Sigmoid colon (tissue), 7 donors: ENCODE data around the gene ATP13A2. TPM values are rescaled to one million over a fixed set of nuclear protein-coding genes. Genes with fewer than 3 reads are reported as not detected.

ENCODE experiments used
- DNase-seq: peaks from one replicate; pipeline ENCODE4 v3.0.0-alpha.2; 2019
- H3K27ac ChIP-seq, 4 donors: fragments of 200-600 bp; sonication (generic); one replicate each; pipeline ENCODE4 v1.5.1; 2016 to 2019; ENCODE audit warnings: mild to moderate bottlenecking in 1 of 4
- H3K27me3 ChIP-seq, 3 donors: fragments of 200-600 bp; sonication (generic); one replicate each; pipeline ENCODE4 v1.5.1; 2019; ENCODE audit warnings: mild to moderate bottlenecking in 1 of 3
- H3K36me3 ChIP-seq, 4 donors: fragments of 200-600 bp; sonication (generic); one replicate each; pipeline ENCODE4 v1.5.1; 2016 to 2019
- H3K4me1 ChIP-seq, 4 donors: fragments of 200-600 bp; sonication (generic); one replicate each; pipeline ENCODE4 v1.5.1; 2017 to 2019
- H3K4me3 ChIP-seq, 4 donors: fragments of 200-600 bp; sonication (generic); one replicate each; pipeline ENCODE4 v1.5.1; 2017 to 2019; ENCODE audit warnings: mild to moderate bottlenecking in 2 of 4, moderate library complexity in 1 of 4
- H3K9me3 ChIP-seq, 4 donors: fragments of 200-600 bp in 3 of 4; sonication (generic) in 3 of 4; one replicate each; pipeline versions ENCODE4 v1.5.1 to v1.6.1; 2013 to 2019
- EP300 ChIP-seq, 4 donors: sonication (generic); formaldehyde crosslinking; IDR thresholded peaks; one replicate each; pipeline ENCODE4 v1.6.1; 2017; ENCODE audit warnings: antibody characterized with exemption in 4 of 4
- POLR2A ChIP-seq, 2 donors: fragments of 450-650 bp; IDR thresholded peaks; one replicate each; pipeline ENCODE4 v1.6.1; 2016; ENCODE audit warnings: antibody characterized with exemption in 2 of 2, mild to moderate bottlenecking in 2 of 2, moderate library complexity in 2 of 2
- POLR2AphosphoS5 ChIP-seq, 4 donors: sonication (generic); formaldehyde crosslinking; IDR thresholded peaks; one replicate each; pipeline ENCODE4 v1.6.1; 2017; ENCODE audit warnings: antibody characterized with exemption in 4 of 4
- WGBS, 2 donors: extraction: QIAGEN DNeasy Blood & Tissue Kit; methylation state at CpG; one replicate each; pipeline ENCODE4 v1.1.7; 2013; 5-methylcytosine and 5-hydroxymethylcytosine counted together
- intact Hi-C: fragments of 100-400 bp; cut with DNase I; formaldehyde crosslinking; loops from one replicate; pipeline ENCODE4 v1.15.1; 2023
- polyA plus RNA-seq, 3 donors: library from polyadenylated mRNA; stranded (reverse); fragments of 200-250 nt; gene quantifications; one replicate each; pipeline ENCODE4 v1.2.3, GENCODE V29; 2013
- total RNA-seq, 4 donors: library from RNA; depleted of rRNA; stranded (reverse); fragments of >200 nt; gene quantifications; one replicate each; pipeline ENCODE4 v1.1.0, GENCODE V29; 2016
- TF ChIP-seq, protein P1 (sequence below), 4 experiments: fragments of 450-650 bp in 3 of 4; fragments of 200-600 bp in 1 of 4; IDR thresholded peaks; one replicate each; pipeline ENCODE4 v1.5.1; 2016 to 2019; ENCODE audit warnings: antibody characterized with exemption in 4 of 4, mild to moderate bottlenecking in 3 of 4, moderate library complexity in 2 of 4
- donor health status: healthy with polysubstance abuse.
- donor health status: Bipolar disorder and iron deficiency.
- donor health status: healthy.

Gene ATP13A2
- total and polyA plus RNA-seq, 7 donors, result 6.6 to 47.2 (median 15.6) TPM

DNA sequence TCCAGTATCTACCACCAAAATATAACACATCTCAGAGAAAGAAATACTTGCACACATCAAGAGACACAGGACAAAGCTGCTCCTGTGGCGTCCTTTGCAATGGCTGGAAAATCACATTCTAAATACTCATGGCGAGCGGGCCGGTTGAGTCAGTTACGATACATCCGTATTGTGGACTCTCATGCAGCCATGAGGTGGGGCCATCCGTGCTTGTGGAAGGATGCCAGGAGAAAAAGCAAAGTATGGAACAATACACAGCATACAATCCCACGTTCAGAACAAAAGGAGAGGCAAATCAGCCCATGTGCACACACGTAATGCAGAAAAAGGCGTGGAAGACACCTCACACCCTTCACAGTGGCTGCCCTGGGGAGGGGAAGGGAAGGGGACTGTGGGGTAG, 13.1 kb downstream of the ATP13A2 start:
- Histone ChIP-seq H3K4me1 (no peaks in the 10 kb centered on the region), H3K4me3 (no peak overlapping the region), H3K9me3 (no peaks in the 10 kb centered on the region), H3K27ac (no peak overlapping the region), H3K27me3 (no peaks in the 10 kb centered on the region), H3K36me3 (peaks cover 7 to 74% (median 22%) of the 10 kb centered on the region in 4 donors)
- 76 to 83% methylated on average over 10 of the region's 10 CpGs for WGBS, 2 donors
- DNase-seq, result no peak
- intact Hi-C loops, result no loop called here
- TF ChIP-seq EP300 (IDR thresholded peaks at IDR 0.05), result no peak
- TF ChIP-seq POLR2AphosphoS5 (IDR thresholded peaks at IDR 0.05), result no peak
- TF ChIP-seq, protein P1, sequence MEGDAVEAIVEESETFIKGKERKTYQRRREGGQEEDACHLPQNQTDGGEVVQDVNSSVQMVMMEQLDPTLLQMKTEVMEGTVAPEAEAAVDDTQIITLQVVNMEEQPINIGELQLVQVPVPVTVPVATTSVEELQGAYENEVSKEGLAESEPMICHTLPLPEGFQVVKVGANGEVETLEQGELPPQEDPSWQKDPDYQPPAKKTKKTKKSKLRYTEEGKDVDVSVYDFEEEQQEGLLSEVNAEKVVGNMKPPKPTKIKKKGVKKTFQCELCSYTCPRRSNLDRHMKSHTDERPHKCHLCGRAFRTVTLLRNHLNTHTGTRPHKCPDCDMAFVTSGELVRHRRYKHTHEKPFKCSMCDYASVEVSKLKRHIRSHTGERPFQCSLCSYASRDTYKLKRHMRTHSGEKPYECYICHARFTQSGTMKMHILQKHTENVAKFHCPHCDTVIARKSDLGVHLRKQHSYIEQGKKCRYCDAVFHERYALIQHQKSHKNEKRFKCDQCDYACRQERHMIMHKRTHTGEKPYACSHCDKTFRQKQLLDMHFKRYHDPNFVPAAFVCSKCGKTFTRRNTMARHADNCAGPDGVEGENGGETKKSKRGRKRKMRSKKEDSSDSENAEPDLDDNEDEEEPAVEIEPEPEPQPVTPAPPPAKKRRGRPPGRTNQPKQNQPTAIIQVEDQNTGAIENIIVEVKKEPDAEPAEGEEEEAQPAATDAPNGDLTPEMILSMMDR (IDR thresholded peaks at IDR 0.05), result no peak
- no peak for TF ChIP-seq POLR2A (IDR thresholded peaks at IDR 0.05)

DNA sequence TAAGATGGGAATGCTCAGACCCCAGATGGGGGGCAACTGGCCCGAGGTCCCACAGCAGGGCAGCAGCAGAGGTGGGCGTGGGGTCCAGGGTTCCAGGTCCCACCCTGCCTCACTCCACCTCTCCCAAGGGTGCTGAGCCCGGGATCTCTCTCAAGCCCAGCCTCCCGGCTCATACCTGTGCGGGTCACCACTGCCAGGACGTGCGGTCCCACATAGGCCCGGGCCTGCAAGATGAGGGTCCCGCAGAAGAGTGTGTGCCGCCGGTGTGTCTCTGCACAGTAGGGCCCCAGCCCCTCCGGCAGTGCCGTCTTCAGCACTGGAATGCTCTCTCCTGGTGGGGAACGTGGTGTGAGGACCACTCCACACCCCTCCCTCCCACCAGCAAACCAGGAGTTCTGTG, 14.9 kb downstream of the ATP13A2 start:
- DNase-seq, result no peak
- Histone ChIP-seq H3K27ac (no peak overlapping the region), H3K4me3 (no peak overlapping the region), H3K27me3 (no peaks in the 10 kb centered on the region), H3K9me3 (no peaks in the 10 kb centered on the region), H3K36me3 (peaks cover 7 to 70% (median 13%) of the 10 kb centered on the region in 4 donors), H3K4me1 (no peaks in the 10 kb centered on the region)
- intact Hi-C loops, result no loop called here
- 94 to 97% methylated on average over 14 of the region's 14 CpGs for WGBS, 2 donors
- TF ChIP-seq POLR2A (IDR thresholded peaks at IDR 0.05) (no peak), EP300 (IDR thresholded peaks at IDR 0.05) (no peak), POLR2AphosphoS5 (IDR thresholded peaks at IDR 0.05) (no peak)
- TF ChIP-seq, protein P1 (IDR thresholded peaks at IDR 0.05), result no peak

DNA sequence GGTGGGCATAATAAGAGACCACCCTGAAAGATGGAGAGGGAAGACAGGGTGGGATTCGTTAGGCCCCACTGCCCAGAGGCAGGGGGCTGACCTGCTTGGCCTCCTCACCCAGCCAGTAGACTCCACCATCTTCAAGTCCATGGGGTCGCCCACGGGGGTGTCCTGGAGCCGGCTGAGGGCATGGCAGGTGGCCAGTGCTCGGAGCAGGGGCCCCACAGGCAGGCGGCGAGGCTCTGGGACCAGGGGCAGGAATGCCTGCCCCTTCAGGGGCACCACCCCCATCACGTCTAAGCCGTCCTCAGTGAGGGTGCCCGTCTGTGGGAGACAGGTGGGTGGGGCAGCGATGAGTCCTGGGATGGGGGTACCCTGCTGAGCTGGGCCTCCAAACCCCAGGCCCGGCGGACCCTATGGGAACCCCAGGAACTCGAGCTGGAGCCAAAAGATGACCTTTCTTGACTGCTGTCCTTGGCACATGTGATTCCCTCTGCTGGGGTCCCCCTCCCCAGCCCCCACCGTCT, 18.1 kb downstream of the ATP13A2 start:
- WGBS, 2 donors, result 92% methylated on average over 15 of the region's 15 CpGs
- Histone ChIP-seq H3K9me3 (no peaks in the 10 kb centered on the region), H3K27ac (no peak overlapping the region), H3K36me3 (peaks cover under 1 to 68% (median 5%) of the 10 kb centered on the region in 4 donors), H3K4me1 (no peaks in the 10 kb centered on the region), H3K27me3 (no peaks in the 10 kb centered on the region), H3K4me3 (no peak overlapping the region)
- TF ChIP-seq POLR2A (IDR thresholded peaks at IDR 0.05) (no peak), POLR2AphosphoS5 (IDR thresholded peaks at IDR 0.05) (no peak), EP300 (IDR thresholded peaks at IDR 0.05) (no peak)
- TF ChIP-seq, protein P1 (IDR thresholded peaks at IDR 0.05), result no peak
- intact Hi-C loops, result no loop called here
- no peak for DNase-seq

DNA sequence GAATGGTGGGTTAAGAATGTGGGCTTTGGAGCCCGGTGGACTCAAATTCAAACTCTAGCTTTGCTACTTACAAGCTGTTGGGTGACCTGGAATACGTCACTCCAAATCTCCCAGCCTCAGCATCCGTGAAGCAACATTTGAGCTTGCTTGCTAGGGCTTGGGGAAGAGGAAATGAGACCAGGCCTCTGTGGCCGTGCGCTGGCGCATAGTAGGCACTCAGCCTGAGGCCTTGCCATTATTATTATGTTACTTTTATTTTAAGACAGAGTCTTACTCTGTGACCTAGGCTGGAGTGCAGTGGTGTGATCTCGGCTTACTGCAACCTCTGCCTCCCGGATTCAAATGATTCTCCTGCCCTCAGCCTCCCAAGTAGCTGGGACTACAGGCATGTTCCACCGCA, 19.1 kb downstream of the ATP13A2 start:
- Histone ChIP-seq H3K27me3 (no peaks in the 10 kb centered on the region), H3K4me1 (no peaks in the 10 kb centered on the region), H3K4me3 (no peak overlapping the region), H3K36me3 (peaks cover 6 to 68% (median 7%) of the 10 kb centered on the region in 4 donors), H3K27ac (no peak overlapping the region), H3K9me3 (no peaks in the 10 kb centered on the region)
- TF ChIP-seq POLR2A (IDR thresholded peaks at IDR 0.05) (no peak), POLR2AphosphoS5 (IDR thresholded peaks at IDR 0.05) (no peak), EP300 (IDR thresholded peaks at IDR 0.05) (no peak)
- TF ChIP-seq, protein P1 (IDR thresholded peaks at IDR 0.05), result no peak
- DNase-seq, result no peak
- 96 to 97% methylated on average over 9 of the region's 9 CpGs for WGBS, 2 donors
- intact Hi-C loops, result no loop called here

DNA sequence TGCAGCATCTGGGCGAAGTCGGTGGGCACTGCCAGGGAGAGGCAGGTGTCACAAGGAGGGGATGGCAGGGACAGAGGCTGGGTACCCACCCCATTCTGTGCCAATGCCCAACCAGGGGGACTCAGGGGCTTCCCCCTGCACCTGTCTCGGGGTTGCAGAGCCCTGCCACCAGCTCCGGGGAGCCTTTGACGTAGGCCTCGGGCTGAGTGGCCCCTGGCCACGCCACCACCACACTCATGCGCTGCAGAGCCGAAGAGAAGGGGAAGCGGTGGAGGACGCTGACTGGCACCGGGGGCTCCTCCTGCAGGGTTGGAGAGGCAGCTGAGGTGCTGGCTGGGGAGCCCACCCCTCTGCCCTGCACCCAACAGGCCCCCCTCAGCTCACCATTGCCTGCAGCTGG, 19.6 kb downstream of the ATP13A2 start:
- TF ChIP-seq POLR2A (IDR thresholded peaks at IDR 0.05), result no peak
- no peak for TF ChIP-seq POLR2AphosphoS5 (IDR thresholded peaks at IDR 0.05)
- TF ChIP-seq, protein P1 (IDR thresholded peaks at IDR 0.05), result no peak
- TF ChIP-seq EP300 (IDR thresholded peaks at IDR 0.05), result no peak
- peaks cover 6 to 71% (median 9%) of the 10 kb centered on the region in 4 donors for H3K36me3 ChIP-seq
- no peak overlapping the region for H3K4me3 ChIP-seq
- no peaks in the 10 kb centered on the region for H3K4me1 ChIP-seq
- no peak for DNase-seq
- 97% methylated on average over 12 of the region's 12 CpGs for WGBS, 2 donors
- intact Hi-C loops, result no loop called here
- no peak overlapping the region for H3K27ac ChIP-seq
- no peaks in the 10 kb centered on the region for H3K27me3 ChIP-seq
- no peaks in the 10 kb centered on the region for H3K9me3 ChIP-seq
